Nephron (organoid): Measurements from ENCODE around the gene SPINT4.

Experiments
- H3K27ac Mint-ChIP-seq, 3 experiments: 2 replicates each; pipeline ENCODE4 v1.8.0; 2020; ENCODE audit warnings: mixed read lengths in 3 of 3, mild to moderate bottlenecking in 2 of 3, moderate library complexity in 1 of 3
- H3K27me3 Mint-ChIP-seq: 2 replicates; pipeline ENCODE4 v1.8.0; 2021; ENCODE audit warnings: low read depth, mild to moderate bottlenecking, moderate library complexity, mixed read lengths
- H3K36me3 Mint-ChIP-seq: 2 replicates; pipeline ENCODE4 v1.8.0; 2020; ENCODE audit warnings: low read depth, mixed read lengths
- H3K4me1 Mint-ChIP-seq: 2 replicates; pipeline ENCODE4 v1.8.0; 2020; ENCODE audit warnings: mixed read lengths
- H3K4me3 Mint-ChIP-seq, 3 experiments: 2 replicates each; pipeline ENCODE4 v1.8.0; 2020; ENCODE audit warnings: mild to moderate bottlenecking in 3 of 3, mixed read lengths in 3 of 3, moderate library complexity in 2 of 3
- H3K9me3 Mint-ChIP-seq: 2 replicates; pipeline ENCODE4 v1.8.0; 2020; ENCODE audit warnings: mixed read lengths
- CTCF ChIP-seq, 3 experiments: fragments of 200-600 bp; sonication (generic); IDR thresholded peaks; one replicate each; pipeline ENCODE4 v1.5.0; 2021; ENCODE audit warnings: antibody characterized with exemption in 3 of 3; ENCODE audit not compliant: unreplicated experiment in 3 of 3

SPINT4 gene

GRCh38 chr20:45732199-45732598 is 10.1 kb downstream of the SPINT4 start:
- H3K27me3 Mint-ChIP-seq: no peaks in the 10 kb centered on the region
- H3K4me1 Mint-ChIP-seq: no peaks in the 10 kb centered on the region
- no peak overlapping the region for H3K27ac Mint-ChIP-seq
- peaks cover 35% of the 10 kb centered on the region for H3K9me3 Mint-ChIP-seq
- no peak for TF ChIP-seq CTCF (IDR thresholded peaks at IDR 0.05; ENCODE audit: unreplicated experiment in 3 of 3)
- H3K4me3 Mint-ChIP-seq: no peak overlapping the region
- no peaks in the 10 kb centered on the region for H3K36me3 Mint-ChIP-seq

- Mint-ChIP-seq H3K36me3 (no peaks in the 10 kb centered on the region), H3K27ac (no peak overlapping the region), H3K9me3 (peaks cover 31% of the 10 kb centered on the region), H3K4me3 (no peak overlapping the region), H3K4me1 (no peaks in the 10 kb centered on the region), H3K27me3 (peaks cover under 1% of the 10 kb centered on the region)
- TF ChIP-seq CTCF (IDR thresholded peaks at IDR 0.05; ENCODE audit: unreplicated experiment in 3 of 3): no peak
Measured at GRCh38 chr20:45735552-45735951, 13.4 kb downstream of the SPINT4 start.

- H3K9me3 Mint-ChIP-seq: peaks cover 28% of the 10 kb centered on the region
- H3K27ac Mint-ChIP-seq: no peak overlapping the region
- no peaks in the 10 kb centered on the region for H3K36me3 Mint-ChIP-seq
- H3K27me3 Mint-ChIP-seq: peaks cover 4% of the 10 kb centered on the region
- TF ChIP-seq CTCF (IDR thresholded peaks at IDR 0.05; ENCODE audit: unreplicated experiment in 3 of 3): no peak
- no peaks in the 10 kb centered on the region for H3K4me1 Mint-ChIP-seq
- H3K4me3 Mint-ChIP-seq: no peak overlapping the region
Measured at GRCh38 chr20:45735988-45736387, 13.8 kb downstream of the SPINT4 start.

GRCh38 chr20:45742596-45742995 is 20.4 kb downstream of the SPINT4 start:
- no peak for TF ChIP-seq CTCF (IDR thresholded peaks at IDR 0.05; ENCODE audit: unreplicated experiment in 3 of 3)
- Mint-ChIP-seq H3K4me1 (no peaks in the 10 kb centered on the region), H3K9me3 (peaks cover 3% of the 10 kb centered on the region), H3K36me3 (no peaks in the 10 kb centered on the region), H3K4me3 (no peak overlapping the region), H3K27ac (no peak overlapping the region), H3K27me3 (peaks cover 15% of the 10 kb centered on the region)

GRCh38 chr20:45745015-45745414 is 22.9 kb downstream of the SPINT4 start:
- Mint-ChIP-seq H3K36me3 (no peaks in the 10 kb centered on the region), H3K27ac (no peak overlapping the region), H3K4me1 (no peaks in the 10 kb centered on the region), H3K4me3 (no peak overlapping the region), H3K9me3 (no peaks in the 10 kb centered on the region), H3K27me3 (peaks cover 19% of the 10 kb centered on the region)
- TF ChIP-seq CTCF (IDR thresholded peaks at IDR 0.05; ENCODE audit: unreplicated experiment in 3 of 3): no peak

GRCh38 chr20:45751721-45752120 is 29.6 kb downstream of the SPINT4 start:
- TF ChIP-seq CTCF (IDR thresholded peaks at IDR 0.05; ENCODE audit: unreplicated experiment in 3 of 3): no peak
- Mint-ChIP-seq H3K27ac (no peak overlapping the region), H3K4me1 (no peaks in the 10 kb centered on the region), H3K36me3 (no peaks in the 10 kb centered on the region), H3K27me3 (peaks cover 12% of the 10 kb centered on the region), H3K4me3 (no peak overlapping the region), H3K9me3 (peaks cover 9% of the 10 kb centered on the region)
